GM21825 (cell line): Measurements from ENCODE around the gene ISCU.
"Not testable (repeated sequence)": the region's sequence is repeated elsewhere in the genome, so short reads cannot be mapped to it uniquely, and the experiment has no call there.

ENCODE experiments used
- ATAC-seq: cut with Tn5 transposase; IDR thresholded peaks from one replicate; pipeline ENCODE4 v1.9.1; 2021; ENCODE audit warnings: mild to moderate bottlenecking, moderate library complexity; ENCODE audit not compliant: unreplicated experiment

Gene ISCU

GRCh38 chr12:108542320-108542719 is 20.1 kb upstream of the ISCU start:
- no peak for ATAC-seq

- no peak for ATAC-seq
These were observed 18.7 kb upstream of the ISCU start for GRCh38 chr12:108543652-108544051.

- ATAC-seq: no peak
These were observed 14.7 kb upstream of the ISCU start for GRCh38 chr12:108547686-108548085.

GRCh38 chr12:108548954-108549521 is 13.4 kb upstream of the ISCU start:
- ATAC-seq: no peak

- no peak for ATAC-seq
These were observed 10.9 kb upstream of the ISCU start for GRCh38 chr12:108551535-108551934.

- no peak for ATAC-seq
These were observed 8.6 kb upstream of the ISCU start for GRCh38 chr12:108553799-108554198.

- ATAC-seq: not testable (repeated sequence)
These were observed 7.0 kb upstream of the ISCU start for GRCh38 chr12:108555383-108555782.

GRCh38 chr12:108559007-108559655 is 3.3 kb upstream of the ISCU start:
- no peak for ATAC-seq

- ATAC-seq: no peak
These were observed 2.6 kb upstream of the ISCU start for GRCh38 chr12:108559748-108560147.

- no peak for ATAC-seq
These were observed 2.1 kb upstream of the ISCU start for GRCh38 chr12:108560321-108560721.

- peak; percentile 28 for ATAC-seq
These were observed 1.4 kb upstream of the ISCU start, which contains the start of gene SART3 for GRCh38 chr12:108560752-108561719. Gene SART3, minus strand, starts transcription at chr12:108561173. Its CDS starts 19 bp downstream, at chr12:108561154.

GRCh38 chr12:108561852-108562347 is 496 bp upstream of the ISCU start:
- ATAC-seq: no peak

GRCh38 chr12:108563136-108563803 is 874 bp downstream of the ISCU start:
- ATAC-seq: peak; percentile 32

GRCh38 chr12:108563804-108564151 is 1.4 kb downstream of the ISCU start:
- ATAC-seq: no peak

- ATAC-seq: no peak
These were observed 2.3 kb downstream of the ISCU start for GRCh38 chr12:108564724-108565123.

GRCh38 chr12:108565146-108565545 is 2.8 kb downstream of the ISCU start:
- no peak for ATAC-seq

- ATAC-seq: no peak
These were observed 3.6 kb downstream of the ISCU start for GRCh38 chr12:108565976-108566375.

- no peak for ATAC-seq
These were observed 4.1 kb downstream of the ISCU start for GRCh38 chr12:108566452-108566851.

GRCh38 chr12:108567406-108568337 is 5.3 kb downstream of the ISCU start:
- ATAC-seq: no peak
